Cardiac ventricle fibroblast (primary cell): ENCODE data around the gene ZNF548. TPM values are rescaled to one million over a fixed set of nuclear protein-coding genes. Genes with fewer than 3 reads are reported as not detected.

Experiments used
- total RNA-seq: library from RNA; depleted of rRNA; stranded (reverse); fragments of >200 nt; gene quantifications from 2 replicates; pipeline ENCODE4 v1.2.3, GENCODE V29; 2015

The ZNF548 gene
- total RNA-seq: 13.2 and 16.8 TPM in 2 replicates

GRCh38 chr19:57389730-57390598 lies at the start of gene ZNF548:
ZNF548 (plus strand) TSS chr19:57389854; CDS start chr19:57390100, 246 bp downstream.

GRCh38 chr19:57350877-57351805 lies 38.5 kb upstream of the ZNF548 start, which contains the start of gene ZNF304:
ZNF304 (plus strand) TSS chr19:57351271; CDS start chr19:57351665, 394 bp downstream.

GRCh38 chr19:57362997-57363687 lies 26.5 kb upstream of the ZNF548 start, which contains the start of the genes TRAPPC2B and ZNF547:
TRAPPC2B (plus strand) TSS chr19:57363551; CDS start chr19:57364834, 1,283 bp downstream.
ZNF547 (plus strand) TSS chr19:57363551; CDS start chr19:57368556, 5,005 bp downstream.

GRCh38 chr19:57410877-57411671 lies 21.4 kb downstream of the ZNF548 start, which contains the start of gene ZNF17:
ZNF17 (plus strand) TSS chr19:57411161; CDS start chr19:57413616, 2,455 bp downstream.

GRCh38 chr19:57435062-57435978 lies 45.7 kb downstream of the ZNF548 start, which contains the start of gene ZNF749:
ZNF749 (plus strand) TSS chr19:57435325; CDS start chr19:57435579, 254 bp downstream.

Other genes starting within 250 kb of the ZNF548 start
- gene ZIM3, start 244.7 kb upstream of the ZNF548 start, total RNA-seq: not detected in 2 replicates
- not detected in 2 replicates for gene DUXA, start 222.4 kb upstream of the ZNF548 start, total RNA-seq
- 24.2 and 31.3 TPM in 2 replicates for gene ZNF264, start 198.4 kb upstream of the ZNF548 start, total RNA-seq
- gene AURKC, start 158.8 kb upstream of the ZNF548 start, total RNA-seq: 0.62 and 1.3 TPM in 2 replicates
- gene ZNF805, start 149.2 kb upstream of the ZNF548 start, total RNA-seq: 14.4 and 14.5 TPM in 2 replicates
- gene ZNF460, start 109.4 kb upstream of the ZNF548 start, total RNA-seq: 43.2 and 46.7 TPM in 2 replicates
- 5.6 and 5.9 TPM in 2 replicates for gene ZNF543, start 69.4 kb upstream of the ZNF548 start, total RNA-seq
- gene ZNF304, start 38.6 kb upstream of the ZNF548 start, total RNA-seq: 5.7 and 7.4 TPM in 2 replicates
- gene TRAPPC2B, start 26.3 kb upstream of the ZNF548 start, total RNA-seq: 10.2 and 20.4 TPM in 2 replicates
- gene ZNF547, start 26.3 kb upstream of the ZNF548 start, total RNA-seq: 1.6 and 7.7 TPM in 2 replicates
- 4.2 and 5.2 TPM in 2 replicates for gene ZNF17, start 21.3 kb downstream of the ZNF548 start, total RNA-seq
- gene ZNF749, start 45.5 kb downstream of the ZNF548 start, total RNA-seq: 4.1 and 4.6 TPM in 2 replicates
- gene VN1R1, start 67.3 kb downstream of the ZNF548 start, total RNA-seq: 0.29 and 1.1 TPM in 2 replicates
- gene ZNF772, start 87.7 kb downstream of the ZNF548 start, total RNA-seq: 12.9 and 14.2 TPM in 2 replicates
- 8.7 and 16.9 TPM in 2 replicates for gene ZNF419, start 97.9 kb downstream of the ZNF548 start, total RNA-seq
- 11.2 and 16.2 TPM in 2 replicates for gene ZNF773, start 110.1 kb downstream of the ZNF548 start, total RNA-seq
- 2.5 and 5.0 TPM in 2 replicates for gene ZNF549, start 137.5 kb downstream of the ZNF548 start, total RNA-seq
- 6.6 and 9.3 TPM in 2 replicates for gene ZNF550, start 170.0 kb downstream of the ZNF548 start, total RNA-seq
- 2.5 and 2.6 TPM in 2 replicates for gene ZNF416, start 189.1 kb downstream of the ZNF548 start, total RNA-seq
- 3.9 and 9.7 TPM in 2 replicates for gene ZIK1, start 194.3 kb downstream of the ZNF548 start, total RNA-seq
- 1.5 and 1.7 TPM in 2 replicates for gene ZNF530, start 210.0 kb downstream of the ZNF548 start, total RNA-seq
- 16.2 and 34.6 TPM in 2 replicates for gene ZNF134, start 224.4 kb downstream of the ZNF548 start, total RNA-seq
- gene ZNF211, start 243.3 kb downstream of the ZNF548 start, total RNA-seq: 4.4 and 4.5 TPM in 2 replicates